IPS-11a (cell line): ENCODE results near the gene PHF21A.

Experiments used
- H3K4me3 ChIP-seq: one replicate; pipeline ENCODE4 v1.5.1; 2013; ENCODE audit warnings: low read depth, low read length, control low read depth

PHF21A gene

DNA sequence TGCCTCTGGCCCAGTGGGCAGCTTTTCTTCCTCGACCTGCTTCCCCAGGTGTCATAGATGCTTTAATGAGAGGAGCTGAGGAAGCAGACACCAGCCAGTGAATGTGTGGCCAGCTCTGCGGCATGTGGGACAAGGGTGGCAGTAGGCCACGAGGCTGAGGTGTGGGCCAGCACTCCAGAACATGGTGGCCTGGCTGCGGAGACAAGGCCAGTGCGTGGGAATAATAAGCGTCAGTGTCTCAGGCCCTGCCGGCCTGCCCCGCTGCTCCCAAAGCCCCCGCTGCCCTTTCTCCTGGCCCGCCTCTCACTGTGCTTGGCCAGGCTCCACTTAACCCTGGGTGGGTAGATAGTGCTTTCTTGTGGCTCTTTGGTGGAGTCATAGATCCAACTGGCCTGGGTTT is 233.7 kb downstream of the PHF21A start:
- H3K4me3 ChIP-seq = no peak overlapping the region

DNA sequence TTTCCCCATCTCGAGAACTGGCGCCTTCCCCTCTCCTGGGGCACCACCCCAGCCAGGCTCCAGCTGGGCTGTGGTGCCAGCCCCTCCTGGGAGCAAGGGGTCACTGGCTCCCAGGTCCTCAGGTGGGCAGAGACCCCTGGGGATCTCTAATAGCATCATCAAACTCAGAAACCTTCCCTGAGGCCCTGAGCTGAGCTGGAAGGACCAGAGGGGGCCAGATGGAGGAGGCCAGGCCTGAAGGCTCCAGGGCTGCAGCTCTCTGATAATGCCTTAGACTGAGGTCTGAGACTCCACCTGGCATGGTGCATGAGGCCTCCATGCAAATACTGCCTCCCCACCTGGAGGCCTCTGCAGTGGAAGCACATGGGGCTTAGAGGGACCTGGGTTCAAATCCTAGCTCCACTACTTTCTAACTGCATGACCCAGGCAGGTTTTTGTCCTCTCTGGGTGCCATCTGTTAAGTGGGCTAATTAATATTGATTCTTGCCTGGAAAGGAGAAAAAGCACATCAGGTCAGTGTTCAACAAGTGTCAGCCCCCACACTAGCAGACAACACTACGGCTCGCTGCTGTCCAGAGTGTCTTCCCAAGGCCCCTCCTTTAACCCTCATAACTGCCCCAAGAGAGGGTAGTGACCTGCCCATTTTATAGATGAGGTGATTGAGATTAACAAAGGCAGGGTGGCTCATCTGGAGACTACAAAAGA is 234.3 kb downstream of the PHF21A start:
- H3K4me3 ChIP-seq = no peak overlapping the region

DNA sequence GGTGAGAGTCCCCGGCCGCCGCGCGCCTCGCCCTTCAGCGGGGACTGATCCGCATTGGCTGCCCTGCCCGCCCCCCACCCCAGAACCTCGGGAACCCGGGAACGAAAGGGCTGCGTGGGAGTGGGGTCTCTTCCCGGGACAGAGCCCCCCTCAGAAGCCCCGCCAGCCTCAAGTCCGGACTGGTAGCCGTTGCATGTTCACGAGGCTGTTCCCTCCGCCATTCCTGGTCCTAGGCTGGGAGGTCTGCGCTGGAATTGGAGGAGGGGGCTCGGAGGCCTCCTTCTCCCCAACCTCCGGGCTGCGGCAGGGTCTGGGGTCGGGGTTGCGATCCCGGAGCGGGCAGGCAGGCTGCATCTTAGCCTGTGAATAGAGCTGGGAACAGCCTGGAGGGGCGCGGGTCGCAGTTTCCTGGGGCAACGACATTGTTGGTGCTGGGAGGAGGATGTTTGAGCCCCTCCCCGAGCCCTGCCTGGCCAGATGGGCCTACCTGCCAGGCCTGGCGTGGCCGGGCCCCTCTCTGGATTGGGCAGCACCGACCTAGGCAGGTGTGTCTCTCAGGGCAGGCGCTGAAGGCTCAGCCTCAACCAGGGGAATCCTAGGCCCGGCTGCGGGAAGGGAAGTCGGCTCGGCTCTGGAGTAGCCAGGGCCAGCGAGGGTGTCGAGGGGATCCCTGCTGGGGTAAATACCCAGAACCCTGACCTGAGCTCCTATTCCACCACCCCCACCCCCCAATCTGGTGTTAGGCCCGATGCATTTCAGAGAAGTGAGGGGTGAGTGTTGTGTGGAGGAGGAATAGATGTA is 235.1 kb downstream of the PHF21A start:
- peak overlapping the region; percentile 67 for H3K4me3 ChIP-seq

DNA sequence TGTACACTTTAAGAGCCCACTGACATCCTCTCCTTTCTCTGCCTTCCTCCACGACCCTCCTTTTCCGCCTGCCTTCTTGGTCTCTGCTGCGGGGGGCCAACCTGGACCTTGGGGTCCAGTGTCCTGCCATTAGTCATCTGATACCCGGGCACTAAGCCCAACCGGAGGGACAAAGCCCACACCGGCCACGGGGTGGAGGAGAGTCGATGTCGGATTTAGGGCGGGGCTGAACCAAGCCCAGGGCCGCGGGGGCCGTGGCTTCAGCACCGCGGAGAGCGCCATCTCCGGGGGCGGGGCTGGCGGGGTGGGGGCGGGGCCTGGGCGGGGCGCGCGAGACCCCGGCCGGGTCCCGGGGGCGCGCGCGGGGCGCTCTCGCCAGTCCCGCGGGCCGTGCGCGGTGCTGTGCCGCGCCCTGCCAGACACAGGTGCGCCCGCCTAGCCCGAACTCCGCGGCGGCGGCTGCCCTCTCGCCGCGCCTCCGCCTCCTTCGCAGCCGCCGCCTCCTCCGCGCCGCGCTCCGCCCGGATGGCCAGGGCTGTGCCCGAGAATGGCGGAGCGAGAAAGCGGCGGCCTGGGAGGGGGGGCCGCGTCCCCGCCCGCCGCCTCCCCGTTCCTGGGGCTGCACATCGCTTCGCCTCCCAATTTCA is 235.9 kb downstream of the PHF21A start, which contains the start of gene MAPK8IP1:
Gene MAPK8IP1, plus strand, starts transcription at position 378 of the 647 bp plus-strand sequence. Its CDS starts 170 bp downstream, at position 548.
- H3K4me3 ChIP-seq = peak within 1 kb of the TSS; percentile 67

DNA sequence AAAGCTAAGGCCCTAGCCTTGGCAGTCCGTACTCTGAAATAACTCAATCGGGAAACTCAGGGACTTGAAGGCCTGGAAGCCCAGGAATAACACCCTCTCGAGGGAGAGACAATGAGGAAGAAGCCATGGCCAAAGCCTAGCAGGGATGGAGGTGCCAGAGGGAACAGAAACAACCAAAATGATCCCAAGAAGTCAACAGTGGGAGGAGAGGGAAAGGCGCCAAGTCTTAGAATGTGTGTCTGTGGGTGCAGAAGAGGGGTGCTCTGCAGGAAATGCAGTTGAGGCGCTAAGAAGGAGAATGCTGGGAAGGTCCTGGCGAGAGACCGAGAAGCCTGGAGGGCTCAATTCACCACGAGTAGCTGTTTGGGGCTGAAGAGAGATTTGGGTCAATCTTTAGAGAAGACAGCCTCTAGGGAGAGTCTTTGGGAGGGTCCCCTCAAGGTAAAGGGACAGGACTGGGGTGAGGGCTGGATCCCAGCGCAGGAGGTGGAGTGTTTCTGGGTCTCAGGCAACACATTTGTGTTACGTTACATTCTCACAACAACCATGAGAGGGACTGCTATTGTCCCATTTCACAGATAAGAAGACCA is 236.6 kb downstream of the PHF21A start:
- no peak overlapping the region for H3K4me3 ChIP-seq
